GM18502 (cell line): ENCODE measurements around the gene WDR46.
A peak's percentile ranks its signal among the peaks of the same experiment; 100 is the strongest.
"Not testable (repeated sequence)": the region's sequence is repeated elsewhere in the genome, so short reads cannot be mapped to it uniquely, and the experiment has no call there.

Experiments
- ATAC-seq: cut with Tn5 transposase; IDR thresholded peaks from one replicate; pipeline ENCODE4 v1.9.1; 2021; ENCODE audit warnings: mild to moderate bottlenecking; ENCODE audit not compliant: unreplicated experiment, poor library complexity

Gene WDR46

DNA sequence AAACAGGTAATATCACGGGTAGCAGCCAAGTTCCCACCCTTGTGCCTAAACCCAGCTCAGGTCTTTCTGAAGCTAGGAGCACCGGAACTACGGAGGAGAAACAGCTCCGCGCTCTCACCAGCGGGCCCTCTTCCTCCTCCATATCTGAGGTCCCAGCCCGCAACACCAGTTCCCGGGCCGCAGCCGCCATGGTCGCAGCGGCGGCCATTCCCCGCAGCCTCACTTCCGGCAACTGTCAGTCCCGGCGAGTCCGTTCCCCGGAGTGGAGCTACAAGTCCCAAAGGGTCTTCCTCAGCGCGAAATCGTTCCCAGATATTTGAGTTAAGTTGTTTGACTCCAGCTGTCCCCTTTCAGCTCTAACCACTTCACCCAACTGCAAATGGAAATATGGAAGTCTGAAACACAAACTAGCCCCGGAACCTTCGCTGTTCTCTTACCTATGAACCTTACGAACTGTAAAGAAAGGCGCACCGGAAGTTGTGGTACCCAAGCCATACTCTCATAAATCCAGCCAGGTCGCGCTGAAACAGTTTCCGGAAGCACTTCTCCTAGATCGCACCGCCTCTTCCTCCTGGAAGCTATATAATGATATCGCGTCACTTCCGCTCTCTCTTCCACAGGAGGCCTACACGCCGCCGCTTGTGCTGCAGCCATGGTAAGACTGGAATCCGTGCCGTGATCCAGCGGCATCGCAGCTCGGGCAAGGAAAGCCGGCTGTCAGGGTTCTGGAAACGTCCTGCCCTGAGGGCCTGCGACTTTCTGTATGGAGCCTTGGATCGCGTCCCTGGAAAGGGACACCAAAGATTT lies 17.4 kb downstream of the WDR46 start, which contains the start of the genes RPS18 and VPS52:
RPS18 (plus strand) TSS at position 608 of the 807 bp plus-strand sequence; CDS start at position 653, 45 bp downstream.
VPS52 (minus strand) TSS at position 409 of the 807 bp plus-strand sequence; CDS start at position 208, 201 bp downstream.
- ATAC-seq = peak; percentile 77

DNA sequence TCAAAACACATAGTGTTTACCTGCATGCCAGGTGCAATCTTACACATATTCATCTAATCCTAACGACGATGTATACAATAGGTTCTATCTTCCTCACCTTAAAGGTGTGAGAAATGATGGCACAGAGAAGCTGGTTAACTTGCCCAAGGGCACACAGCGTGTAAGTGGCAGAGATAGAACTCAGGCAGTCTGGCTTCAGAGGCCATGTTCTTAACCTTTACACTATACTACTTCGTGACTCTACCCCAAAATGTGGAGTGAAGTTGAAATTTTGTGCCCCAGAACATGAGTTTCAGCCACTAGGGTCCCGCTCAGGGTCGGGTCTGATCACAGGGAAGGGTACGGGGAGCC lies 17.9 kb downstream of the WDR46 start:
- ATAC-seq = no peak

GRCh38 chr6:33264015-33264414 lies 25.0 kb downstream of the WDR46 start:
- ATAC-seq = no peak

- ATAC-seq = not testable (repeated sequence)
Measured at GRCh38 chr6:33262490-33262889, 26.5 kb downstream of the WDR46 start.

DNA sequence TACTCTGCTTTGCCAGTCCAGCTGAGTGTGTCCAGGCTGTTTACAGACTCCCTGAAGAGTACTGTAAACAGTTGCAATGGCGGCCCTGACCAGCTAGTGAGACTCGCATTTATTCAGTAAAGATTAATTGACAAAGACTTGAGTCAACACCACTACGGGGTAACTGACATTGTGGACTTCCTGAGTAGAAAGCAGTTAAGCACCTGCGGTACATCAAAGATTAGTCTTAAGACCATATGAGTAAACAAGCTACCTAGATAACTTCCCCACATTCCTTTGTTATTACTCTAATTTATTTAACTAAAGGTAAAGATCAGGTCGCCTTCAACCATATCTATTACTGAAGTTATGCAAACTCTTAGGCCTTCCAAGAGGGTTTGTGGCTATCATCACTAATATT lies 30.0 kb downstream of the WDR46 start:
- ATAC-seq = no peak

GRCh38 chr6:33254591-33254990 lies 34.4 kb downstream of the WDR46 start:
- ATAC-seq = no peak

DNA sequence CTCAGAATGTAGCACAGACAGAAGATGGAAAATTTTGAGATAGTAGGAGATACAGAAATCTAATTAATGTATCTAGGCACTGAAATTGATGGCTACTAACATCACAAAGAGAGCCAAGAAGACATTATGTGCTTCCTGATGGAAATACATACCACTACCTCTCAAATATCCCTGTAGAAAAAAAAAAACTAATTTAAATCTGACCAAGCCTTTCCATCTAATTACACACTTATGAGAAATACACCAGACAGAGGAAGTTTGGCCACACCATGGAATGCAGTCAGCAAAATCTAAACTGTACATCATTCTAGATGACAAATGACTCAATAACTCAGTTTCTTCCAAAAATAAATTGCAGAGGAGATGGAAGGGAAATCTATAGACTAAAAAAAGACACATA lies 36.3 kb downstream of the WDR46 start:
- no peak for ATAC-seq

DNA sequence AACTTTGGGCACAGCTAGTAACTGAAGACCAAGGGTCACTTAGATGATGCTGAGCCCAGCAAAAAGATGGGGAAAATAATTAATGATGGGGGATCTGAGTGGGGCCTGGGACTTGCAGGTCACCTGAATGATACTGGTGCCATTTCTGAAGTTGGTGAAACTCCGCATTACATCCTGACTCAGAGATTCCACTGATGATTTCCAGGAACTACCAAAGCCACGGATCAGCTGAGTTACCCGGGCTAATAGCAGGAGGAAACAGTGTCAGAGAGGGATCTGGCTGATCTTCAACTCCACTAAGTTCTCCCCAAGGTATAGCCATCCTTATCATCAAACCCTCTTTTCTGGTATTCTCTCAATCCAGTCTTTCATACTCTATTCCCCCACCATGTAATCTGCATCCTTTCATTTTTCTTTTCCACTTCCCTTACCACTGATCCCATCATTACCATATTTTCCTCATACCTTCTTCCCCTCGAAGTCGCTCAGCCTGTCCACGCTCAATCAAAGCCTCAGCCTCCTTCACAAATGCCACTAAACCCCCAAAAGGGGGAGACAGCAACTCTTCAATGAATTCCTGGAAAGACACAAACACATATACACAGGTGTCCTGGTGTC lies 37.5 kb downstream of the WDR46 start:
- no peak for ATAC-seq

GRCh38 chr6:33250731-33251130 lies 38.3 kb downstream of the WDR46 start:
- no peak for ATAC-seq

- peak; percentile 6 for ATAC-seq
Measured at GRCh38 chr6:33249732-33250630, 39.1 kb downstream of the WDR46 start.

DNA sequence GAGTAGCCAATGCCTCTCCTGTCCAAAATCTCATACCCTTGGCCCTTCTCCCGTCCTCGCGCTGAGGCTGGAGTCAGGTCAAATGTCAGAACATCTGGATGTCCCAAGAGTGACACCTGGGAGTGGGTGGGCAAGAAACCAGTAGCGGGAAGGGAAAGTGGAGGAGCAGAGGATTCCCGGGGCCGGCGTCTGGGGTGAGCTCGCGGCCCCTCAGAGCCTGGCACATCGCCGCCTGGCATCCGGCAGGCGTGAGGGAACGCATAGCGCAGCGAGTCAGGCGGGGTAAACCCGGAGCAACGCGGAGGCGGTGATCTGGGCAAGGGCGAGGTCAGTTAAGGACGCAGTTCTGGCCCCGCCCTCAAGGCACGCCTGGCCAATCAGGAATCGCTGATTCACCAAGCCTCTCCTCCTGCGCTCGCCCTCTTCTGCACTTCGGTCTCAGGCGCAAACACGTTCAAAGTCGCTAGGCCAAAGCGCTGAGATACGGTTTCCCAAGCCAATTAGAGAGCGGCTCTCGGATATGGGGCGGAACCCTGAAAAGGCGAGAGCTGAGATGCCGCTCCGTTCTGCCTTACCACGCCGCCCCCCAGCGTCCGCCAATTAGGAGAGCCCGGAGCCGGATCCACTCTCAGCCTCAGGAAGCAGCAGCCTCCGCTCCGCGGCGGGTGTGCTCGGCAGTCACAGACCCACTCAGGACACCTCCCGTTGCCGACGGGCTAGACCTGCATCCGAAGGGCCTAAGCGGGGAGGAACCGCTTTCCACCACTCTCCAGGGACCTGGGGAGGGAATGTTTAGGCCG lies 39.9 kb downstream of the WDR46 start:
- peak; percentile 90 for ATAC-seq

GRCh38 chr6:33248643-33248931 lies 40.5 kb downstream of the WDR46 start:
- peak; percentile 13 for ATAC-seq

GRCh38 chr6:33247977-33248642 lies 40.9 kb downstream of the WDR46 start:
- ATAC-seq = peak; percentile 38

GRCh38 chr6:33243476-33243875 lies 45.6 kb downstream of the WDR46 start:
- ATAC-seq = no peak

DNA sequence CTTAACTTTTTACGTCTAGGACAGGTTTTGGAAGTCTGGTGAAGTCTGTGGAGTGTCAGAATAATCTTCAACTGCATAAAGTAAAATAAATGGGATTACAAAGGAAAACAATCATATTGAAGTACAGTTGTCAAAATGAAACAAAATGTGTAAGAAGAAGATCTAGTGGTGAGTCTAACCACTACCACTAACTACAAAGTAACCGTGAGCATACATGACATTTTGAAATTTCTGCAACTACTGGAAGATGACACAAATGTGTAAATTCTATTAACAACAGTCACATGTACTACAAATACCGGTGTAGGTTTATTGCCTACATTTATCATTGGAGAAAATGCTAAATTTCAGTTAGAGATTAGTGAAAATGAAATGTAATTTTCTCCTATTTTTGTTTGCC lies 47.1 kb downstream of the WDR46 start:
- ATAC-seq = no peak

- no peak for ATAC-seq
Measured at GRCh38 chr6:33237741-33238140, 51.3 kb downstream of the WDR46 start.

DNA sequence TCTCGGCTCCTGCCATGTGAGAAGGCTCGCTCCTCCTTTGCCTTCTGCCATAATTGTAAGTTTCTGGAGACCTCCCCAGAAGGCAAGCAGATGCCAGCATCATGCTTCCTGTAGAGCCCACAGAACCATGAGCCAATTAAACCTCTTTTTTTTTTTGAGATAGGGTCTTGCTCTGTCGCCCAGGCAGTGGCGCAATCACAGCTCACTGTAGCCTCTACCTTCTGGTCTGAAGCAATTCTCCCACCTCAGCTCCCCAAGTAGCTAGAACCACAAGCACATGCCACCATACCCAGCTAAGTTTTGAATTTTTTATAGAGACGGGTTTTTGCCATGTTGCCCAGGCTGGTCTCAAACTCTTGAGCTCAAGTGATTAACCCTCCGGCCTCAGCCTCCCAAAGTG lies 52.2 kb downstream of the WDR46 start:
- ATAC-seq = no peak

GRCh38 chr6:33236328-33236727 lies 52.7 kb downstream of the WDR46 start:
- ATAC-seq = no peak

DNA sequence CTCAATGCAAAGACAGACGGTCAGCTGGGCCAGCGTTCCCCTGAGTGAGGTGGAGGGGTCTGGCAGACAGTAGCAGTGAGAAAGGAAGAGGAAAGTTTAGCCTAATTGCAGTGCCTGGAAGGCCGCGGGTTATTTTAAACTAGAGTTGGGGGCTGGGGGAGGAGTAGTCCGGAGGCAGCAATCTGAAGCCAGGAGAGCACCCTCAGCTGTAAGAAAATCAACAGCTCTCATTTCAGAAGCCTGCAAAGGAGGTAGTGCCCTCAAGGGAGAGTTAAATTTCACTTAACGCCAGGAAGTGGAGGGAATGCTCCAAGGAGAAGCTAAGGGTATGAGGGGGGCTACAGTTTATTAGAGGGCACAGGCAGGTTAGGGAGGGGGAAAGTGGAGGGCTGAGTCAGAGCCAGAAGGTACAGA lies 53.8 kb downstream of the WDR46 start:
- ATAC-seq = no peak
